WERI-Rb-1 (cell line): ENCODE data around the gene SFMBT1.

Experiments used
- DNase-seq: peaks from one replicate; pipeline ENCODE4 v3.0.0-alpha.2; 2020
- H3K27ac ChIP-seq: fragments of 250-450 bp; sonication (Bioruptor Pico); 2 replicates; pipeline ENCODE4 v1.5.1; 2020; ENCODE audit warnings: mild to moderate bottlenecking, moderate library complexity
- H3K27me3 ChIP-seq: fragments of 250-450 bp; sonication (Bioruptor Pico); 2 replicates; pipeline ENCODE4 v1.5.1; 2021; ENCODE audit warnings: mild to moderate bottlenecking, low read depth, moderate library complexity; ENCODE audit not compliant: insufficient read depth, severe bottlenecking
- H3K36me3 ChIP-seq: fragments of 250-450 bp; sonication (Bioruptor Pico); 2 replicates; pipeline ENCODE4 v1.5.1; 2020; ENCODE audit warnings: mild to moderate bottlenecking, moderate library complexity
- H3K4me3 ChIP-seq: 2 replicates; pipeline ENCODE4 v1.5.1; 2011; ENCODE audit warnings: low read depth, mild to moderate bottlenecking, control low read depth, low read length
- H3K9me3 ChIP-seq: fragments of 250-450 bp; sonication (Bioruptor Pico); 2 replicates; pipeline ENCODE4 v1.5.1; 2021; ENCODE audit warnings: mild to moderate bottlenecking, moderate library complexity; ENCODE audit not compliant: severe bottlenecking
- TF ChIP-seq, protein P1 (sequence below): IDR thresholded peaks from 2 replicates; pipeline ENCODE4 v1.5.1; 2011; ENCODE audit warnings: low read depth, mild to moderate bottlenecking, control low read depth, inconsistent platforms, low read length

The SFMBT1 gene

GRCh38 chr3:52904552-52904951 lies 141.3 kb downstream of the SFMBT1 start:
- H3K27ac ChIP-seq: no peak overlapping the region
- no peak overlapping the region for H3K4me3 ChIP-seq
- TF ChIP-seq, protein P1, sequence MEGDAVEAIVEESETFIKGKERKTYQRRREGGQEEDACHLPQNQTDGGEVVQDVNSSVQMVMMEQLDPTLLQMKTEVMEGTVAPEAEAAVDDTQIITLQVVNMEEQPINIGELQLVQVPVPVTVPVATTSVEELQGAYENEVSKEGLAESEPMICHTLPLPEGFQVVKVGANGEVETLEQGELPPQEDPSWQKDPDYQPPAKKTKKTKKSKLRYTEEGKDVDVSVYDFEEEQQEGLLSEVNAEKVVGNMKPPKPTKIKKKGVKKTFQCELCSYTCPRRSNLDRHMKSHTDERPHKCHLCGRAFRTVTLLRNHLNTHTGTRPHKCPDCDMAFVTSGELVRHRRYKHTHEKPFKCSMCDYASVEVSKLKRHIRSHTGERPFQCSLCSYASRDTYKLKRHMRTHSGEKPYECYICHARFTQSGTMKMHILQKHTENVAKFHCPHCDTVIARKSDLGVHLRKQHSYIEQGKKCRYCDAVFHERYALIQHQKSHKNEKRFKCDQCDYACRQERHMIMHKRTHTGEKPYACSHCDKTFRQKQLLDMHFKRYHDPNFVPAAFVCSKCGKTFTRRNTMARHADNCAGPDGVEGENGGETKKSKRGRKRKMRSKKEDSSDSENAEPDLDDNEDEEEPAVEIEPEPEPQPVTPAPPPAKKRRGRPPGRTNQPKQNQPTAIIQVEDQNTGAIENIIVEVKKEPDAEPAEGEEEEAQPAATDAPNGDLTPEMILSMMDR: no peak
- no peaks in the 10 kb centered on the region for H3K27me3 ChIP-seq
- H3K36me3 ChIP-seq: peaks cover 39% of the 10 kb centered on the region
- no peak for DNase-seq
- no peaks in the 10 kb centered on the region for H3K9me3 ChIP-seq

DNA sequence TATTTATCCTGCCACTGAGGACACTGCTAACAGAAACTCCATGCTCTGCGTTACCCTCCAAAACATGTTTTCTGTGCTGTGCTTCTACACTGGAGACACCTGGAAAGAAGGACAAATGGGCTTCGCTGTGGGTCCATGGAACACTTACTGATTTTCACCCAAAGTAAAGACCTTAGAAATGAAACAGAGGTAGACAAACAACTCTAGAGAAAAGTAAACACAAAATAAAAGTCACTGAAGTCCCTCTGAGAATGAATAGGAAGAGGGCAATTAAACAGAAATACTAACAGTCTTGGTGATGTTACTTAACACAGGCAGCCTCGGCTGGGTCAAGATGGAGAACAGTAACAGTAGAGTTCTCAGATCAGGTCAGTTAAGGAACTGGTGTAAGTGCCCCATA lies 141.9 kb downstream of the SFMBT1 start:
- DNase-seq: no peak
- H3K9me3 ChIP-seq: no peaks in the 10 kb centered on the region
- H3K27me3 ChIP-seq: no peaks in the 10 kb centered on the region
- H3K4me3 ChIP-seq: no peak overlapping the region
- no peak overlapping the region for H3K27ac ChIP-seq
- TF ChIP-seq, protein P1: no peak
- H3K36me3 ChIP-seq: peaks cover 39% of the 10 kb centered on the region

DNA sequence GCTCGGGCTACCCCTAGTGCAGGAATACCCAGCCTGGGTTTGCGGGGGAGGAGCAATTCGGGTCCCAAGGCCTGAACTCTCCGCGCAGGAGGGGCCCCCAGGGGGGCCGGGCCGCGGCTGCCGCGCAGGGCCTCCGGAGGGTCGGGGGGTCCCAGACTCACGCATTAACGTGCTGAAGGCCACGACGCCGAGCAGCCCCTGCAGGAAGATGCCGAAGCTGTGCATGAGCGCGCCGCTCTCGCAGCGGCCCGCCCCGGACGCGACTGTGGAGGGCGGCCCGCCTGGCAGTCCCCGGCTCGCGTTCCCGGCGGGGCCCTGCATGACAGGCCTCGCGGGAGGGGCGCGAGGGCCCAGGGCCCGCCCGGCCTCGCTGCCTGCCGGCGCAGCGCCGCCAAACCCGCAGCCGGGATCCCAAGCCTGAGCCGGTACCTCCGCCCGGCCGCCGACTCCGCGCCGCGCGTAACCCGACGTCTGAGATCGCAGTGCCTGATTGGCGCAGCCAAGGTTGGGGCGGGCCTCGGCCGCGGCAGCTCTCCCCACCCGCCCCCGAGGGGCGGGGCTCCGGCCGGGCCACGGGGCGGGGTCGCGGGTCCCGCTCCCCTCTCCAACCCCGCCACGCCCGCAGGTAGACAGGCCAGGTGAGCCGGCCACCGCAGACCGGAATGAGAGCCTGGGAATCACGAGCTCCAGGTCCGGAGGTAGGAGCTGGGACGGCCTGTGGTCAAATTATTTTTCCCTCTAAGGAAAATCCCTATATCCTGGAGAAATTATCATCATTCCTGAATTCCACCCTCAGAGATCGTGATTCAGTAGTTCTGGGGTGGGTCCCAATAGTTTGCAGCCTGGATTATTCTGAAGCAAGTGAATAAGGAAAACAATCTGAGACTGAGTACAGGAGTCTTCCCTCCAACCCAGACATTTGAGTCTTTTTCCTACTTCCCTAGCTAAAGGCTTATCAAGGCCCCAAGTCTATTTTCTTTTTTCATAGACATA lies 148.4 kb downstream of the SFMBT1 start, which contains the start of gene STIMATE:
Gene STIMATE (minus strand): TSS at position 419 of the 993 bp plus-strand sequence. CDS start 98 bp downstream, at position 321.
- peak; percentile 88 for DNase-seq
- no peaks in the 10 kb centered on the region for H3K27me3 ChIP-seq
- no peaks in the 10 kb centered on the region for H3K9me3 ChIP-seq
- H3K36me3 ChIP-seq: peaks cover 7% of the 10 kb centered on the region; the same call in 1 of the 2 replicates
- H3K27ac ChIP-seq: no peak within 1 kb of the TSS
- H3K4me3 ChIP-seq: peak within 1 kb of the TSS; percentile 74
- TF ChIP-seq, protein P1: 0 out of 2 replicates have a peak, but pooled peaks have one; percentile 4

DNA sequence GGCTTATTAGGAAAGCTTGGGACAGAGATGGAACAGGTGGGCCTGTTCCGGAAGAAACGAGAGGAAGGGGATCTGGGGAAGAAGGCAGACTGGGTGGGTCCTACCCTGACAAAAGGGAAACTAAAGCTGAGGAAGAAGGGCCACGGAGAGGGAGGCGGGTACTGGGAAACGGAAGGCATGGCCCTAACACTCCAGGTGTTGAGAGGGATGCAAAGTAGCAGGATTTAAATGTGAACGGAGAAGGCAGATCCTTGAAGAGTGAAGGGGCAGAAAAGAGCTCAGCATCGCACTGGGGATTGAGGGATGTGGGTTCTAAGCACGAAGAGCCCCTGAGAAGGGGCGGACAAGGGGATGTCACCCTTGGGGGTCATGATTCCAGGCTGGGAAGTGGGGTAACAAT lies 149.3 kb downstream of the SFMBT1 start:
- no peak overlapping the region for H3K27ac ChIP-seq
- TF ChIP-seq, protein P1: no peak
- H3K9me3 ChIP-seq: no peaks in the 10 kb centered on the region
- peaks cover 5% of the 10 kb centered on the region; the same call in 1 of the 2 replicates for H3K36me3 ChIP-seq
- peak overlapping the region; percentile 74 for H3K4me3 ChIP-seq
- no peak for DNase-seq
- H3K27me3 ChIP-seq: no peaks in the 10 kb centered on the region

DNA sequence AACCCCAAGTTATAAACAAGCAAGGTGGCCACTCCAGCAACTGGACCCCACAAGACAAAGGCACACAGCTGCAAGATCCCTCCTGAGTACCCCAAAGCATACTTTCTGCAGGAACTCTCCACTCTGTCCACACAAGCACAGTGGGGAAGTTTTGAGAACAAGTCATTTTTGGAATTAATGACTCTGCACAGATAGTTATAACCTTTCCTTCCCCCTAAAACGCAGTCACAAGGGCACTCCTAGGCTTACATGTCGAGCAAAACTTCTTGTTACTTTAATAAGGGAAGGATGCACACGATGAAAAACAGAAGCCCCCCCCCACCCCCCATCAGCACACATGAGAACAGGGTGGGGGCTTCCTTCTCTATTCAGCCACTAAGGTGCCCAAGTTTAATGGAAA lies 149.7 kb downstream of the SFMBT1 start:
- Histone ChIP-seq H3K4me3 (no peak overlapping the region), H3K9me3 (no peaks in the 10 kb centered on the region), H3K27ac (no peak overlapping the region), H3K27me3 (no peaks in the 10 kb centered on the region), H3K36me3 (peaks cover 5% of the 10 kb centered on the region; the same call in 1 of the 2 replicates)
- no peak for DNase-seq
- TF ChIP-seq, protein P1: no peak
